Small intestine (tissue), 16 donors: Measurements from ENCODE around the gene ZNF384. TPM values are rescaled to one million over a fixed set of nuclear protein-coding genes. Genes with fewer than 3 reads are reported as not detected.

ENCODE experiments used
- DNase-seq, 2 donors: peaks; one replicate each; pipeline versions ENCODE4 v3.0.0 to v3.0.0-alpha.2; 2013
- FAIRE-seq: peaks from 2 replicates; lab custom pipeline; 2012; peaks lifted over from hg19 to GRCh38; lab: Jason Lieb, UNC
- H3K27ac ChIP-seq, 3 donors: one replicate each; pipeline ENCODE4 v1.5.1; 2013; ENCODE audit warnings: low read length in 2 of 3, mild to moderate bottlenecking in 2 of 3, control low read depth in 1 of 3, inconsistent platforms in 1 of 3, low read depth in 1 of 3, moderate library complexity in 1 of 3
- H3K27me3 ChIP-seq, 3 donors: one replicate each; pipeline ENCODE4 v1.6.1; 2013; ENCODE audit warnings: low read length in 3 of 3, inconsistent platforms in 1 of 3; ENCODE audit not compliant: control insufficient read depth in 3 of 3, insufficient read depth in 3 of 3
- H3K36me3 ChIP-seq, 3 donors: one replicate each; pipeline ENCODE4 v1.6.1; 2013; ENCODE audit warnings: low read length in 3 of 3, inconsistent platforms in 1 of 3, low read depth in 1 of 3, mild to moderate bottlenecking in 1 of 3, moderate library complexity in 1 of 3; ENCODE audit not compliant: control insufficient read depth in 3 of 3, insufficient read depth in 2 of 3
- H3K4me1 ChIP-seq, 3 donors: one replicate each; pipeline ENCODE4 v1.6.1; 2013; ENCODE audit warnings: low read length in 2 of 3, inconsistent platforms in 1 of 3, low read depth in 1 of 3, mild to moderate bottlenecking in 1 of 3, moderate library complexity in 1 of 3; ENCODE audit not compliant: control insufficient read depth in 3 of 3, insufficient read depth in 2 of 3
- H3K4me3 ChIP-seq, 3 donors: one replicate each; pipeline ENCODE4 v1.5.1; 2013; ENCODE audit warnings: low read length in 3 of 3, control low read depth in 1 of 3, inconsistent platforms in 1 of 3, low read depth in 1 of 3, mild to moderate bottlenecking in 1 of 3, moderate library complexity in 1 of 3
- H3K9me3 ChIP-seq, 2 donors: one replicate each; pipeline ENCODE4 v1.6.1; 2013; ENCODE audit warnings: low read depth in 1 of 2, low read length in 1 of 2; ENCODE audit not compliant: control insufficient read depth in 2 of 2, insufficient read depth in 1 of 2
- WGBS, 3 donors: extraction: QIAGEN DNeasy Blood & Tissue Kit; methylation state at CpG; one replicate each; pipeline ENCODE4 v1.1.7; 2013; 5-methylcytosine and 5-hydroxymethylcytosine counted together
- long read RNA-seq, 10 donors: transcript quantifications; one replicate each; lab custom pipeline, GENCODE V29; 2026
- polyA plus RNA-seq, 4 donors: library from polyadenylated mRNA; stranded (reverse) in 3 of 4; unstranded in 1 of 4; fragments of 200-250 nt in 3 of 4; fragments of 120-200 nt in 1 of 4; gene quantifications; one replicate each; pipeline versions ENCODE4 v1.2.1 to v1.2.3, GENCODE V29; 2013
- donor health status: healthy with polysubstance abuse.
- donor health status: control.
- donor health status: control.
- donor health status: Bipolar disorder and iron deficiency.
- donor health status: healthy.

ZNF384 gene
- polyA plus RNA-seq, result 10 to 100 TPM; 26.2 to 82.3 (median 34.6) TPM
- long read RNA-seq, donor 1, transcript ZNF384-208 (4 exons, 594 nt), result major isoform, 6 of 47 reads
- long read RNA-seq, donor 1, transcript ZNF384-213 (2 exons, 797 nt), result major isoform, 6 of 47 reads
- long read RNA-seq, donor 1, partial matches to known transcripts, result 32 of 47 reads
- long read RNA-seq, donor 1, other reads (novel, unspliced or antisense), result 0 of 47 reads
- long read RNA-seq, donor 2, partial matches to known transcripts, result 0 of 4 reads
- long read RNA-seq, donor 2, other reads (novel, unspliced or antisense), result 0 of 4 reads
- long read RNA-seq, donor 3, partial matches to known transcripts, result 0 of 12 reads
- long read RNA-seq, donor 3, other reads (novel, unspliced or antisense), result 0 of 12 reads
- long read RNA-seq, donor 4, partial matches to known transcripts, result 0 of 1 reads
- long read RNA-seq, donor 4, other reads (novel, unspliced or antisense), result 0 of 1 reads
- long read RNA-seq, donor 5, partial matches to known transcripts, result 0 of 3 reads
- long read RNA-seq, donor 5, other reads (novel, unspliced or antisense), result 0 of 3 reads
- long read RNA-seq, donor 6, partial matches to known transcripts, result 6 of 15 reads
- long read RNA-seq, donor 6, other reads (novel, unspliced or antisense), result 0 of 15 reads
- long read RNA-seq, donor 7, result 0 reads
- long read RNA-seq, donor 8, result 0 reads
- long read RNA-seq, donor 9, partial matches to known transcripts, result 0 of 4 reads
- long read RNA-seq, donor 9, other reads (novel, unspliced or antisense), result 0 of 4 reads
- long read RNA-seq, donor 10, transcript ZNF384-213 (2 exons, 797 nt), result major isoform, 6 of 30 reads
- long read RNA-seq, donor 10, partial matches to known transcripts, result 17 of 30 reads
- long read RNA-seq, donor 10, other reads (novel, unspliced or antisense), result 0 of 30 reads

DNA sequence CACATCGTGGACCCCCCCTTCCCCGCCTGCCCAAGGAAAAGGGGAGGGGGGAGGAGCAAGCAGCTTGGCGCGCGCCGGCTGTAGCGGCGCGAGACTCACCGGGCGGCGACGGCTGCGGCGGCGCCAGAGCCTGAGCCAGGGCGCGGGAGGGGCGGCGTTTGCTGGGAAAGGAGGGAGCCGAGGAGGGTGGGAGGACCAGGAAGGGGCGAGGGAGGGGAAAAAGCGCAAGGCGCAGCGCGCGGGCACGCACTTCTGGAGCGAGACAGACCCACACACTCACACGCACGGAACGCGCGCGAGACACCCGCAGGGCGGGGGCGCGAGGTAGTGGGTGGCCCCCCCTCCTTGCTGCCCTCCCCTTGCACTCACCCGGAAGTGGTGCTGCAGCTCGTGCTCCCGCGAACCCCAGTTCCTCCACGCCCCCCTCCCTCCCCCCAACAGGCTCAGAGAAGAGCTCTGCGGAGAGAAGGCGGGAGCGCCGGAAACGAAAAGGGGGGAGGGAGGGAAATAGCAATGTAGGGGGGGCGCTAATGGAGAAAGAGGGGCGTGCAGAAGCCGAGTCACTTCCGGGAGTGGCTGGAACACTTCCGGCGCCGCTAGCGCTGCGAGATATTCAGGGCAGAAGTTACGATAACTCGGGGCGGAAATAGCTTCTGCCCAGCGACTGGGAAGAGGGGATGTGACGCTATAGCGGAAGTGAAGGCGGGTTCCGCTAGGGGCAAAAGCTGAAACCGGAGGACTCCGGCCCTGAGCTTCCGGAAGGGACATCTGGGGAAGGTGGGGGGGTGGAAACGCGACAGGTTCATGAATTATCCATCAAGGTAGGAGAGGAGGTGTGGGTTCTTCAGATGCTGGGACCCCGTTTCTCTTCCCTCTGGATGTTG is at the start of gene ZNF384:
TSS of gene ZNF384 (minus strand) at position 377 of the 884 bp plus-strand sequence. CDS start 9,855 bp downstream, outside the sequence.
- no peaks in the 10 kb centered on the region for H3K9me3 ChIP-seq
- DNase-seq (peak; percentile 99), FAIRE-seq (no peak)
- peak within 1 kb of the TSS; percentile 91 to 95 (median 95) for H3K27ac ChIP-seq
- peaks cover 0 to 13% (median 5%) of the 10 kb centered on the region in 3 donors for H3K36me3 ChIP-seq
- peak within 1 kb of the TSS; percentile 77 to 92 (median 81) for H3K4me3 ChIP-seq
- 0 to 1% (median 0%) methylated on average over 58 to 72 of the region's 72 CpGs for WGBS, 3 donors
- H3K27me3 ChIP-seq, result no peaks in the 10 kb centered on the region
- peaks cover 0 to 11% (median 11%) of the 10 kb centered on the region in 3 donors for H3K4me1 ChIP-seq

DNA sequence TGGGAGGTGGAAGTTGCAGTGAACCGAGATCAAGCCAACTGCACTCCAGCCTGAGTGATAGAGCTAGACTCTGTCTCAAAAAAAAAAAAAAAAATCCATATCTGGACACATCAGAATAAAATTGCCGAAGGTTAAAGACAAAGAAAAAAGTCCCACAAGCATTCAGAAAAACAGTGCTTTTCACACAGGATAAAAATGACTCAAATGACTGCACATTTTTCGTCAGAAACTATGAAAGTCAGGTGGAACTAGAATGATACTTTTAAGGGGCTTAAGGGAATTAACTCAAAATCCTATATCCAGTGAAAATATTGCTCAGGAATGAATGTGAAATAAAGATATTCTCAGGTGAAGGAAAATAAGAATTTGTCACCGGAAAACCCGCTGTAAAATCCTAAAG is 47.6 kb upstream of the ZNF384 start:
- DNase-seq, result no peak
- FAIRE-seq, result no peak
- Histone ChIP-seq H3K27me3 (no peaks in the 10 kb centered on the region), H3K4me3 (no peak overlapping the region), H3K9me3 (no peaks in the 10 kb centered on the region), H3K4me1 (peaks cover 0 to 10% (median 2%) of the 10 kb centered on the region in 3 donors), H3K36me3 (peaks cover 0 to 15% (median 0%) of the 10 kb centered on the region in 3 donors), H3K27ac (no peak overlapping the region)
- WGBS, 3 donors, result 91 to 97% (median 93%) methylated on average over 5 of the region's 5 CpGs

DNA sequence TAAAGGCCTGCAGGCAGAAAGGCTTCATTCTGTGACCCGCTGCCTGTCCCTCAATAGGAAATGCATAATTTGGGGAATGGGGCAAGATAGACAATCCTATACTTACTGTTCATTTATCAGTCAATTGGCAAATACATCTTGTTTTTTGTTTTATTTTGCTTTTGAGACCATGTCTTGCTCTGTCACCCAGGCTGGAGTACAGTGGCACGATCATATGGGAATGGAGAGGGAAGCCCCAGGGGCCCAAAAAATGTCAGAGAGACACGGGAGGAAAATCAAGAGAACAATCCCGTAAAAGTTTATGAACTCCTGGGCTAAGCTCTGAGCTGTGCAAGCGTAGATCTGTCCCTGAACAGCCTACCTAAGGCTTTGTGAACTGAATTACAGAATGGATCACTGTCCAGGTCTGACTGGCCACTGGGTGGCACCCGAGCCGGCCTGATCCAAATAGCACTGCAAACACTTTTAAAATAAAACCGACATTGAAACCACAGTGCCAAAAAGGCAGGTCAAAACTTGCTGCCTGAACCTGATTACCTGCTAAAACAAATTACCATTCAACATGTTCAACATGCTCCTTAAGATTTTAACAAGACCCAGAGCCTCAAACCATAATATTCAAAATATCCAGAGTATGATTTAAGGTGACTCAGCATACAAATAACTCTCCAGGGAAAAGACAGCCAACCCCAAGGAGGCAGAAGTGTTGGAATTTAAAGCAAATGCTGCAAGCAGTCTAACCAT is 46.4 kb upstream of the ZNF384 start:
- Histone ChIP-seq H3K27me3 (no peaks in the 10 kb centered on the region), H3K27ac (peak overlapping the region in 1 of 3 donors; percentile 8), H3K4me1 (peaks cover 0 to 10% (median 2%) of the 10 kb centered on the region in 3 donors), H3K9me3 (no peaks in the 10 kb centered on the region), H3K36me3 (peaks cover 0 to 25% (median 0%) of the 10 kb centered on the region in 3 donors), H3K4me3 (no peak overlapping the region)
- DNase-seq (peak; percentile 63 to 67), FAIRE-seq (no peak)
- 43 to 45% (median 44%) methylated on average over 8 of the region's 8 CpGs for WGBS, 3 donors

DNA sequence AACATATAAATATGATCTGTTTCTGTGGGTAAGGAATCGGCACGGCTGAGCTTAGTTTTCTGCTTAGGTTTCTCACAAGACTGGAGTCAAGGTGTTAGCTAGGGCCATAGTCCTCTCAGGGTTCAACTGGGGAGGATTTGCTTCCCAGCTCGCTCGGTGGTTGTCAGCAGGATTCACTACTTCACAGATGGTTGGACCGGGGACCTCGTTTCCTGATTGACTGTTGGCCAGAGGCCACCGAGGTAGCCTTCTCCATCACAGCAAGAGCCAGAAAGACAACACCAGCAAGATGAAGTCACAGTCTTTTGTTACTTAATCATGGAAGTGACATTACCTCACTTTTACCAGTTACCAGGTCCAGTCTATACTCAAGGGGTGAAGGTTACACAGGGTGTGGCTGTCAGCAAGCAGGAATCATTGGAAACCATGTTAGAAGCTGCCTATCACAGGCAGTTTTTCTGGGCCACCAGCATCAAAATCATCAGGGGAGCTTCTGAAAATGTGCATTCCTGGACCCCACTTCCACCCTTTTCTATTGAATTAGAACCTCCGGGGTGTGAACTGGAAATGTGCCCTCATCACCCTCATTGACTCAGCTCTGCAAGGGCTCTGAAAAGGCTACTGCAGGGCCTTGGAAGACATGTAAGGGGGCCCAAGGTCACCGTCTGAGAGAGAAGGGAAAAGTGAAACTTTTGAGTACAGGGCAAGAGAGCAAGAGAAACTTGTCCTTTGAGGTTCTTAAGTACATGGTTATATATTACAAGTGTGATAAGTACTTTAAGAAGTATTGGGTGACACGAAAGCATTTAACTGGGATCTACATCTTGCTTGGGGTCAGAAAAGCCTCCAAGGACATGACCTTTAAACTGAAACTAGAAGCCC is 45.6 kb upstream of the ZNF384 start:
- H3K27me3 ChIP-seq, result no peaks in the 10 kb centered on the region
- WGBS, 3 donors, result 62 to 74% (median 70%) methylated on average over 10 of the region's 10 CpGs
- peaks cover 1 to 34% (median 2%) of the 10 kb centered on the region in 3 donors for H3K36me3 ChIP-seq
- H3K9me3 ChIP-seq, result no peaks in the 10 kb centered on the region
- peak overlapping the region in 2 of 3 donors; percentile 8 to 60 for H3K27ac ChIP-seq
- no peak for FAIRE-seq
- peak; percentile 61 to 73 for DNase-seq
- no peak overlapping the region for H3K4me3 ChIP-seq
- H3K4me1 ChIP-seq, result peaks cover 0 to 10% (median 2%) of the 10 kb centered on the region in 3 donors

DNA sequence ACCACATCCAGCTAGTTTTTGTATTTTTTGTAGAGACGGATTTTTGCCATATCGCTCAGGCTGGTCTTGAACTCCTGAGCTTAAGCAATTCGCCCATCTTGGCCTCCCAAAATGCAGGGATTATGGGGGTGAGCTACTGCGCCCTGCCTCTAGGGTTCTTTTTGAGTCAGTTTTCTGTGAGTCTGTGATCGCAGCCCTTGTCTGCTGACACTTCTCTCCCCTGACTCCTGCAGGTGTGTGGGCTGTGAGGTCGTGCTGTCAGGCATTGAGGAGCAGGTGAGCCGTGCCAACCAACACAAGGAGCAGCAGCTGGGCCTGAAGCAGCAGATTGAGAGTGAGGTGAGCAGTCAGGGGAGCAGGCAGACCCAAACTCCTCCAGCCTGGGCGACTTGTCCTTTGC is 41.0 kb upstream of the ZNF384 start:
- Histone ChIP-seq H3K4me3 (no peak overlapping the region), H3K9me3 (no peaks in the 10 kb centered on the region), H3K4me1 (peaks cover 0 to 8% (median under 1%) of the 10 kb centered on the region in 3 donors), H3K27ac (no peak overlapping the region), H3K36me3 (peaks cover 5 to 53% (median 8%) of the 10 kb centered on the region in 3 donors), H3K27me3 (no peaks in the 10 kb centered on the region)
- 91 to 97% (median 92%) methylated on average over 8 of the region's 8 CpGs for WGBS, 3 donors
- FAIRE-seq (no peak), DNase-seq (no peak)

DNA sequence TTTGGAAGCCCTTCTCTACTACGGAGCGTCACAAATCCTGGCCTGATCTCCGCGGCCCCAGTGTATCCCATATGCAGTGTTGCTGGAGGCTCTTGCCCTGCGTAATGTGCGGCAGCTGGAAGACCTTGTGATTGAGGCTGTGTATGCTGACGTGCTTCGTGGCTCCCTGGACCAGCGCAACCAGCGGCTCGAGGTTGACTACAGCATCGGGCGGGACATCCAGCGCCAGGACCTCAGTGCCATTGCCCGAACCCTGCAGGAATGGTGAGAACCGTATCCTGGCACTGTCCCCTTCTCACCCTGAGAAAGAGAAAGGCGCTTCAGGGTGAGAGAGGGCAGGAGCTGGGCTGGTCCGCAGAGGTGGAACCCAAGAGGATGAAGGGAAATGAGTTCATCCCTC is 40.0 kb upstream of the ZNF384 start:
- 96 to 97% (median 96%) methylated on average over 18 of the region's 18 CpGs for WGBS, 3 donors
- FAIRE-seq, result no peak
- H3K4me3 ChIP-seq, result no peak overlapping the region

DNA sequence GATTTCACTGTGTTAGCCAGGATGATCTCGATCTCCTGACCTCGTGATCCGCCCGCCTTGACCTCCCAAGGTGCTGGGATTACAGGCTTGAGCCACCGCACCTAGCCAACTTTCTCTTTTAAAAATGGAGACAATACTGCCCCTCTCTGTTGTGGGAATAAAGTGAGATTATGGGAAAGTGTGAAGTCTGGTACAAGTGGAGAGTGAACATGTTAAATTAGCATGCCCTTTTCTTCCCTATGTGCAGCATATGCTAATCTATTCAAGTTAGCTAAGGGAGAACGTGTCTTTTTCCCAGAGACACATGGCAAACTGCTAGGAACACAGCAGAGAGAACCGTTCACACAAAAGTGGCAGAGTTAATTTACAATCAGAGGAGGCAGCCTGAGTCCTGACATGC is 36.2 kb upstream of the ZNF384 start:
- DNase-seq, result no peak
- FAIRE-seq, result no peak
- Histone ChIP-seq H3K4me3 (no peak overlapping the region), H3K9me3 (no peaks in the 10 kb centered on the region), H3K4me1 (peaks cover 0 to 7% (median 5%) of the 10 kb centered on the region in 3 donors), H3K36me3 (peaks cover 5 to 25% (median 8%) of the 10 kb centered on the region in 3 donors), H3K27me3 (no peaks in the 10 kb centered on the region), H3K27ac (no peak overlapping the region)
- 90 to 94% (median 94%) methylated on average over 7 of the region's 7 CpGs for WGBS, 3 donors

More for the DNA sequence above, 40.0 kb upstream of the ZNF384 start:
- DNase-seq, result no peak
- H3K36me3 ChIP-seq, result peaks cover 5 to 51% (median 8%) of the 10 kb centered on the region in 3 donors
- no peak overlapping the region for H3K27ac ChIP-seq
- H3K9me3 ChIP-seq, result no peaks in the 10 kb centered on the region
- peaks cover 0 to 7% (median 5%) of the 10 kb centered on the region in 3 donors for H3K4me1 ChIP-seq
- H3K27me3 ChIP-seq, result no peaks in the 10 kb centered on the region
